IPS-20b (cell line): ENCODE measurements around the gene METTL14.
A peak's percentile ranks its signal among the peaks of the same experiment; 100 is the strongest.

ENCODE experiments used
- H3K27ac ChIP-seq: one replicate; pipeline ENCODE4 v1.5.1; 2013; ENCODE audit warnings: low read length
- H3K27me3 ChIP-seq: 2 replicates; pipeline ENCODE4 v1.6.1; 2013; ENCODE audit warnings: mild to moderate bottlenecking, low read length, inconsistent platforms; ENCODE audit not compliant: insufficient read depth
- H3K36me3 ChIP-seq: 2 replicates; pipeline ENCODE4 v1.6.1; 2013; ENCODE audit warnings: low read depth, mild to moderate bottlenecking, inconsistent platforms, low read length, moderate library complexity; ENCODE audit not compliant: insufficient read depth
- H3K4me1 ChIP-seq: 2 replicates; pipeline ENCODE4 v1.6.1; 2013; ENCODE audit warnings: mild to moderate bottlenecking, control low read depth, inconsistent platforms, low read length, moderate library complexity; ENCODE audit not compliant: insufficient read depth
- H3K4me3 ChIP-seq: 2 replicates; pipeline ENCODE4 v1.5.1; 2013; ENCODE audit warnings: mild to moderate bottlenecking, low read length, inconsistent platforms
- H3K9ac ChIP-seq: 2 replicates; pipeline ENCODE4 v1.6.1; 2013; ENCODE audit warnings: low read depth, mild to moderate bottlenecking, inconsistent platforms, low read length, moderate library complexity
- H3K9me3 ChIP-seq: 2 replicates; pipeline ENCODE4 v1.6.1; 2013; ENCODE audit warnings: mild to moderate bottlenecking, low read depth, low read length, inconsistent platforms; ENCODE audit not compliant: insufficient read depth

Gene METTL14

GRCh38 chr4:118753096-118753495 is 67.9 kb downstream of the METTL14 start:
- H3K4me1 ChIP-seq = no peaks in the 10 kb centered on the region
- H3K27ac ChIP-seq = no peak overlapping the region
- H3K27me3 ChIP-seq = no peaks in the 10 kb centered on the region
- H3K36me3 ChIP-seq = peaks cover 76% of the 10 kb centered on the region
- H3K9ac ChIP-seq = no peak overlapping the region
- no peaks in the 10 kb centered on the region for H3K9me3 ChIP-seq
- no peak overlapping the region for H3K4me3 ChIP-seq

- H3K36me3 ChIP-seq = peaks cover 74% of the 10 kb centered on the region
- H3K27ac ChIP-seq = no peak overlapping the region
Measured at GRCh38 chr4:118753685-118754084, 68.5 kb downstream of the METTL14 start.

GRCh38 chr4:118754890-118755289 is 69.7 kb downstream of the METTL14 start:
- H3K27me3 ChIP-seq = no peaks in the 10 kb centered on the region
- H3K9me3 ChIP-seq = no peaks in the 10 kb centered on the region
- peaks cover 69% of the 10 kb centered on the region for H3K36me3 ChIP-seq
- no peak overlapping the region for H3K4me3 ChIP-seq
- H3K27ac ChIP-seq = no peak overlapping the region
- no peaks in the 10 kb centered on the region for H3K4me1 ChIP-seq
- H3K9ac ChIP-seq = no peak overlapping the region

More at GRCh38 chr4:118753685-118754084, 68.5 kb downstream of the METTL14 start:
- Histone ChIP-seq H3K4me3 (no peak overlapping the region), H3K27me3 (no peaks in the 10 kb centered on the region), H3K4me1 (no peaks in the 10 kb centered on the region), H3K9ac (no peak overlapping the region), H3K9me3 (no peaks in the 10 kb centered on the region)

- Histone ChIP-seq H3K4me3 (no peak overlapping the region), H3K9me3 (no peaks in the 10 kb centered on the region), H3K9ac (no peak overlapping the region), H3K27ac (peak overlapping the region; percentile 43), H3K27me3 (no peaks in the 10 kb centered on the region), H3K36me3 (peaks cover 67% of the 10 kb centered on the region), H3K4me1 (no peaks in the 10 kb centered on the region)
Measured at GRCh38 chr4:118755438-118756226, 70.4 kb downstream of the METTL14 start.

- Histone ChIP-seq H3K4me1 (no peaks in the 10 kb centered on the region), H3K9ac (no peak overlapping the region), H3K4me3 (no peak overlapping the region), H3K27me3 (no peaks in the 10 kb centered on the region), H3K9me3 (no peaks in the 10 kb centered on the region), H3K27ac (no peak overlapping the region), H3K36me3 (peaks cover 67% of the 10 kb centered on the region)
Measured at GRCh38 chr4:118756429-118756828, 71.2 kb downstream of the METTL14 start.

GRCh38 chr4:118756958-118757357 is 71.8 kb downstream of the METTL14 start:
- Histone ChIP-seq H3K27me3 (no peaks in the 10 kb centered on the region), H3K9me3 (no peaks in the 10 kb centered on the region), H3K4me3 (no peak overlapping the region), H3K9ac (no peak overlapping the region), H3K27ac (no peak overlapping the region), H3K4me1 (no peaks in the 10 kb centered on the region), H3K36me3 (peaks cover 67% of the 10 kb centered on the region)

GRCh38 chr4:118757761-118758251 is 72.6 kb downstream of the METTL14 start:
- no peak overlapping the region for H3K9ac ChIP-seq
- no peaks in the 10 kb centered on the region for H3K9me3 ChIP-seq
- H3K36me3 ChIP-seq = peaks cover 65% of the 10 kb centered on the region
- H3K4me3 ChIP-seq = no peak overlapping the region
- H3K27me3 ChIP-seq = no peaks in the 10 kb centered on the region
- H3K4me1 ChIP-seq = no peaks in the 10 kb centered on the region
- H3K27ac ChIP-seq = no peak overlapping the region

GRCh38 chr4:118758293-118758692 is 73.1 kb downstream of the METTL14 start:
- no peaks in the 10 kb centered on the region for H3K4me1 ChIP-seq
- H3K4me3 ChIP-seq = no peak overlapping the region
- H3K27ac ChIP-seq = no peak overlapping the region
- no peak overlapping the region for H3K9ac ChIP-seq
- H3K36me3 ChIP-seq = peaks cover 65% of the 10 kb centered on the region
- no peaks in the 10 kb centered on the region for H3K9me3 ChIP-seq
- H3K27me3 ChIP-seq = no peaks in the 10 kb centered on the region

GRCh38 chr4:118759481-118759880 is 74.3 kb downstream of the METTL14 start:
- H3K27ac ChIP-seq = no peak overlapping the region
- H3K9ac ChIP-seq = no peak overlapping the region
- no peaks in the 10 kb centered on the region for H3K27me3 ChIP-seq
- H3K4me3 ChIP-seq = no peak overlapping the region
- peaks cover 70% of the 10 kb centered on the region for H3K36me3 ChIP-seq
- no peaks in the 10 kb centered on the region for H3K9me3 ChIP-seq
- H3K4me1 ChIP-seq = no peaks in the 10 kb centered on the region

- Histone ChIP-seq H3K4me1 (no peaks in the 10 kb centered on the region), H3K9me3 (no peaks in the 10 kb centered on the region), H3K36me3 (peaks cover 77% of the 10 kb centered on the region), H3K27me3 (no peaks in the 10 kb centered on the region), H3K9ac (no peak overlapping the region), H3K4me3 (no peak overlapping the region), H3K27ac (no peak overlapping the region)
Measured at GRCh38 chr4:118760092-118760491, 74.9 kb downstream of the METTL14 start.

- no peak overlapping the region for H3K4me3 ChIP-seq
- H3K27me3 ChIP-seq = no peaks in the 10 kb centered on the region
- no peak overlapping the region for H3K9ac ChIP-seq
- no peak overlapping the region for H3K27ac ChIP-seq
- no peaks in the 10 kb centered on the region for H3K4me1 ChIP-seq
- H3K36me3 ChIP-seq = peaks cover 80% of the 10 kb centered on the region
- no peaks in the 10 kb centered on the region for H3K9me3 ChIP-seq
Measured at GRCh38 chr4:118760493-118760892, 75.3 kb downstream of the METTL14 start.

- Histone ChIP-seq H3K9me3 (no peaks in the 10 kb centered on the region), H3K27me3 (no peaks in the 10 kb centered on the region), H3K4me1 (no peaks in the 10 kb centered on the region), H3K27ac (no peak overlapping the region), H3K9ac (no peak overlapping the region), H3K36me3 (peaks cover 81% of the 10 kb centered on the region), H3K4me3 (no peak overlapping the region)
Measured at GRCh38 chr4:118761397-118762016, 76.3 kb downstream of the METTL14 start.
